H9 (cell line): ENCODE measurements around the gene GALNT9. TPM values are rescaled to one million over a fixed set of nuclear protein-coding genes. Genes with fewer than 3 reads are reported as not detected.

Experiments
- DNase-seq: peaks from one replicate; pipeline ENCODE4 v3.0.0-alpha.2; 2017
- H2AFZ ChIP-seq: one replicate; pipeline ENCODE4 v1.6.1; 2013; ENCODE audit warnings: mild to moderate bottlenecking, low read length, control low read depth, moderate library complexity
- H2AK5ac ChIP-seq: 2 replicates; pipeline ENCODE4 v1.6.1; 2013; ENCODE audit warnings: low read length, control low read depth, mixed read lengths; ENCODE audit not compliant: insufficient read length
- H2BK120ac ChIP-seq: one replicate; pipeline ENCODE4 v1.6.1; 2013; ENCODE audit warnings: low read depth, mild to moderate bottlenecking, low read length, control low read depth, inconsistent platforms; ENCODE audit not compliant: poor library complexity, severe bottlenecking
- H2BK12ac ChIP-seq: 2 replicates; pipeline ENCODE4 v1.6.1; 2013; ENCODE audit warnings: low read length, control low read depth, mixed read lengths, low read depth; ENCODE audit not compliant: insufficient read length
- H2BK15ac ChIP-seq: 2 replicates; pipeline ENCODE4 v1.6.1; 2013; ENCODE audit warnings: low read depth, low read length, control low read depth
- H2BK20ac ChIP-seq: one replicate; pipeline ENCODE4 v1.6.1; 2013; ENCODE audit warnings: low read depth, mild to moderate bottlenecking, low read length, control low read depth, inconsistent platforms; ENCODE audit not compliant: poor library complexity, severe bottlenecking
- H2BK5ac ChIP-seq: 2 replicates; pipeline ENCODE4 v1.6.1; 2013; ENCODE audit warnings: low read length, control low read depth, mixed read lengths; ENCODE audit not compliant: insufficient read length
- H3K14ac ChIP-seq: 2 replicates; pipeline ENCODE4 v1.6.1; 2013; ENCODE audit warnings: low read length, control low read depth; ENCODE audit not compliant: insufficient read depth
- H3K18ac ChIP-seq: 2 replicates; pipeline ENCODE4 v1.6.1; 2013; ENCODE audit warnings: low read depth, mild to moderate bottlenecking, mixed read lengths, low read length, control low read depth; ENCODE audit not compliant: insufficient read length
- H3K23ac ChIP-seq: 2 replicates; pipeline ENCODE4 v1.6.1; 2013; ENCODE audit warnings: low read length, control low read depth, mixed read lengths, low read depth; ENCODE audit not compliant: insufficient read length
- H3K23me2 ChIP-seq: 2 replicates; pipeline ENCODE4 v1.6.1; 2013; ENCODE audit warnings: low read depth, mild to moderate bottlenecking, mixed read lengths, low read length, control low read depth; ENCODE audit not compliant: insufficient read length, poor library complexity, severe bottlenecking
- H3K27ac ChIP-seq: 2 replicates; pipeline ENCODE4 v1.5.1; 2013; ENCODE audit warnings: low read length, control low read depth, mixed read lengths, low read depth; ENCODE audit not compliant: insufficient read length
- H3K27me3 ChIP-seq: 2 replicates; pipeline ENCODE4 v1.6.1; 2013; ENCODE audit warnings: low read length, control low read depth, inconsistent platforms; ENCODE audit not compliant: insufficient read depth
- H3K4ac ChIP-seq: 2 replicates; pipeline ENCODE4 v1.6.1; 2013; ENCODE audit warnings: low read depth, mild to moderate bottlenecking, control low read depth, inconsistent platforms, low read length, moderate library complexity
- H3K4me1 ChIP-seq: 2 replicates; pipeline ENCODE4 v1.6.1; 2013; ENCODE audit warnings: low read length, control low read depth, inconsistent platforms; ENCODE audit not compliant: insufficient read depth
- H3K4me2 ChIP-seq: 2 replicates; pipeline ENCODE4 v1.6.1; 2013; ENCODE audit warnings: low read length, control low read depth, mixed read lengths; ENCODE audit not compliant: insufficient read length, insufficient read depth
- H3K56ac ChIP-seq: 2 replicates; pipeline ENCODE4 v1.6.1; 2013; ENCODE audit warnings: low read depth, mild to moderate bottlenecking, mixed read lengths, low read length, control low read depth; ENCODE audit not compliant: insufficient read length
- H3K79me1 ChIP-seq: 2 replicates; pipeline ENCODE4 v1.6.1; 2013; ENCODE audit warnings: low read depth, mild to moderate bottlenecking, moderate library complexity, low read length, control low read depth, inconsistent platforms; ENCODE audit not compliant: insufficient read depth, poor library complexity, severe bottlenecking
- H3K79me2 ChIP-seq: 2 replicates; pipeline ENCODE4 v1.6.1; 2013; ENCODE audit warnings: low read length, control low read depth, inconsistent platforms; ENCODE audit not compliant: insufficient read depth
- H3K9ac ChIP-seq: 2 replicates; pipeline ENCODE4 v1.6.1; 2013; ENCODE audit warnings: low read length, control low read depth, mixed read lengths; ENCODE audit not compliant: insufficient read length; ENCODE audit errors: extremely low read depth
- H3K9me3 ChIP-seq: one replicate; pipeline ENCODE4 v1.6.1; 2013; ENCODE audit warnings: low read depth, low read length, inconsistent platforms; ENCODE audit not compliant: control insufficient read depth
- H3T11ph ChIP-seq: one replicate; pipeline ENCODE4 v1.6.1; 2013; ENCODE audit warnings: mild to moderate bottlenecking, low read length, control low read depth, inconsistent platforms
- H4K20me1 ChIP-seq: one replicate; pipeline ENCODE4 v1.6.1; 2013; ENCODE audit not compliant: control insufficient read depth, insufficient read length, insufficient read depth
- H4K5ac ChIP-seq: 2 replicates; pipeline ENCODE4 v1.6.1; 2013; ENCODE audit warnings: low read depth, mild to moderate bottlenecking, mixed read lengths, low read length, control low read depth; ENCODE audit not compliant: insufficient read length
- H4K8ac ChIP-seq: replicated peaks from 2 replicates; pipeline ENCODE4 v1.6.1; 2013; ENCODE audit warnings: low read length, control low read depth, mixed read lengths, low read depth; ENCODE audit not compliant: insufficient read length
- H4K91ac ChIP-seq: 2 replicates; pipeline ENCODE4 v1.6.1; 2013; ENCODE audit warnings: low read depth, mild to moderate bottlenecking, moderate library complexity, mixed read lengths, low read length, control low read depth; ENCODE audit not compliant: insufficient read length
- H3K27ac Mint-ChIP-seq, 3 experiments: 2 replicates in 2 of 3; 3 replicates in 1 of 3; pipeline ENCODE4 v1.8.0; 2020 to 2021; ENCODE audit warnings: mixed read lengths in 3 of 3, mild to moderate bottlenecking in 1 of 3, moderate library complexity in 1 of 3
- H3K27me3 Mint-ChIP-seq: 2 replicates; pipeline ENCODE4 v1.8.0; 2021; ENCODE audit warnings: low read depth, mild to moderate bottlenecking, moderate library complexity, mixed read lengths
- H3K36me3 Mint-ChIP-seq, 3 experiments: 2 replicates in 2 of 3; 3 replicates in 1 of 3; pipeline ENCODE4 v1.8.0; 2020 to 2021; ENCODE audit warnings: low read depth in 3 of 3, mixed read lengths in 3 of 3; ENCODE audit not compliant: insufficient read depth in 1 of 3
- H3K4me1 Mint-ChIP-seq, 2 experiments: 2 replicates each; pipeline ENCODE4 v1.8.0; 2020; ENCODE audit warnings: mixed read lengths in 2 of 2
- H3K4me3 Mint-ChIP-seq, 2 experiments: 2 replicates in 1 of 2; 3 replicates in 1 of 2; pipeline ENCODE4 v1.8.0; 2020 to 2021; ENCODE audit warnings: mild to moderate bottlenecking in 2 of 2, mixed read lengths in 2 of 2, moderate library complexity in 1 of 2
- H3K9me3 Mint-ChIP-seq, 2 experiments: 2 replicates in 1 of 2; 3 replicates in 1 of 2; pipeline ENCODE4 v1.8.0; 2020; ENCODE audit warnings: mild to moderate bottlenecking in 2 of 2, mixed read lengths in 2 of 2, moderate library complexity in 1 of 2
- WGBS: extraction: QIAGEN DNeasy Blood & Tissue Kit; methylation state at CpG from one replicate; pipeline ENCODE4 v1.1.7; 2013; ENCODE audit warnings: missing lambda C conversion rate, low lambda C conversion rate, mixed read lengths; ENCODE audit not compliant: insufficient read length; ENCODE audit errors: extremely low coverage; 5-methylcytosine and 5-hydroxymethylcytosine counted together
- total RNA-seq: library from RNA; stranded (reverse); gene quantifications from 2 replicates; pipeline ENCODE4 v1.2.1, GENCODE V29; 2021
- TF ChIP-seq, protein P1 (sequence below): fragments of 200-600 bp; sonication (generic); conservative IDR thresholded peaks from 3 replicates; pipeline ENCODE4 v1.8.0; 2021; ENCODE audit warnings: antibody characterized with exemption, mild to moderate bottlenecking

Gene GALNT9
- total RNA-seq, 1 experiment from 2014 or later = 0.35 TPM

DNA sequence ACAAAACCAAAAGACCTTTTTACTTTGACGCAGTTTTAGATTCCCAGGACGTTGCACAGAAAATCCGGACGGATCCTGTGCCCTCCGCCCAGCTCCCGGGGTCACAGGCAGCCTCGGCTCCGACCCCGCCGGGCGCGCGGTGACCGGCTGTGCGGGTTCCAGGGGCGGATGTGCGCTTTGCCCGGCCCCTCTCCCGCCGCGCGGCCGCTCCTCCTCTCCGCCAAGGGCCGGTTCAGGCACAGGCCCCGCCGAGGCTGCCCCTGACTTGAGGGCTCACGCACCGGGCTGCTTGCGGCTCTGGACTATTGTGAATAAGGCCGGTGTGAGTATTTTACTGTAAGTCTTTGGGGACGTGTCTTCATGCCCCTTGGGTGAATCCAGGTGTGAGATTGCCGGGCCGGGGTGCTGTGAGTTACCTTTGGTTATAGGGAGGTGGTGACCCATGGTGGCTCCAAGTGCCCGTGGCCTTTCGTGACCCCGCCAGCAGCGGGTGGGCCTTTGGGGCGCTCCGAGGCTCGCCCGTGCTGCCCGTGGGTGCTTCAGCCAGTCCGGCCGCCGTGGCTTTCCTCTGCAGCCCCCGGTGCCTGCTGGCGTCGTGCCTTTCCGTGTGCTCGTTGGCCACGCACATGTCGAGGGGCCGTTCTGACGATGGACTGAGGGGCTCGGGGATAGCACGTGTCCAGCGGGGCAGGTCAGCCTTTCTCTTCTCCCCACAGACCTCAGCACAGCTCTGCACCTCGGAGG, 139.2 kb downstream of the GALNT9 start:
- Histone ChIP-seq H2BK15ac (no peak overlapping the region), H3K27ac (no peak overlapping the region), H3K9me3 (peaks cover 8% of the 10 kb centered on the region), H2BK5ac (no peak overlapping the region), H3K4me1 (no peaks in the 10 kb centered on the region), H2AK5ac (no peak overlapping the region), H3K79me1 (no peaks in the 10 kb centered on the region), H4K8ac (no peak overlapping the region), H3K9ac (no peak overlapping the region), H2BK120ac (no peak overlapping the region), H3K14ac (no peak overlapping the region), H3T11ph (no peak overlapping the region), H3K23me2 (peaks cover 11% of the 10 kb centered on the region), H3K79me2 (no peaks in the 10 kb centered on the region), H3K4ac (no peak overlapping the region), H3K27me3 (peaks cover 6% of the 10 kb centered on the region; the same call in 1 of the 2 replicates), H3K18ac (no peak overlapping the region), H2BK12ac (no peak overlapping the region), H4K5ac (no peak overlapping the region), H2BK20ac (no peak overlapping the region), H4K20me1 (no peaks in the 10 kb centered on the region), H2AFZ (no peak overlapping the region), H4K91ac (no peak overlapping the region), H3K23ac (no peak overlapping the region), H3K56ac (no peak overlapping the region), H3K4me2 (peak overlapping the region; percentile 84)
- no CpG with 5 or more reads among the region's 59 CpGs for WGBS
- Mint-ChIP-seq H3K27ac (no peak overlapping the region), H3K4me1 (peaks cover 9 to 11% of the 10 kb centered on the region in 2 experiments), H3K9me3 (peaks cover 14 to 23% of the 10 kb centered on the region in 2 experiments), H3K27me3 (peaks cover 96% of the 10 kb centered on the region), H3K36me3 (peaks cover 4 to 12% (median 9%) of the 10 kb centered on the region in 3 experiments; a peak in 5 of 7 replicates), H3K4me3 (peak overlapping the region; percentile 68 to 79)
- peak; percentile 73 for DNase-seq
- TF ChIP-seq, protein P1, sequence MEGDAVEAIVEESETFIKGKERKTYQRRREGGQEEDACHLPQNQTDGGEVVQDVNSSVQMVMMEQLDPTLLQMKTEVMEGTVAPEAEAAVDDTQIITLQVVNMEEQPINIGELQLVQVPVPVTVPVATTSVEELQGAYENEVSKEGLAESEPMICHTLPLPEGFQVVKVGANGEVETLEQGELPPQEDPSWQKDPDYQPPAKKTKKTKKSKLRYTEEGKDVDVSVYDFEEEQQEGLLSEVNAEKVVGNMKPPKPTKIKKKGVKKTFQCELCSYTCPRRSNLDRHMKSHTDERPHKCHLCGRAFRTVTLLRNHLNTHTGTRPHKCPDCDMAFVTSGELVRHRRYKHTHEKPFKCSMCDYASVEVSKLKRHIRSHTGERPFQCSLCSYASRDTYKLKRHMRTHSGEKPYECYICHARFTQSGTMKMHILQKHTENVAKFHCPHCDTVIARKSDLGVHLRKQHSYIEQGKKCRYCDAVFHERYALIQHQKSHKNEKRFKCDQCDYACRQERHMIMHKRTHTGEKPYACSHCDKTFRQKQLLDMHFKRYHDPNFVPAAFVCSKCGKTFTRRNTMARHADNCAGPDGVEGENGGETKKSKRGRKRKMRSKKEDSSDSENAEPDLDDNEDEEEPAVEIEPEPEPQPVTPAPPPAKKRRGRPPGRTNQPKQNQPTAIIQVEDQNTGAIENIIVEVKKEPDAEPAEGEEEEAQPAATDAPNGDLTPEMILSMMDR = no peak
